ENCODE measurements around the gene LPP. TPM values are rescaled to one million over a fixed set of nuclear protein-coding genes. Genes with fewer than 3 reads are reported as not detected.

The LPP gene
- polyA plus RNA-seq, 3 donors, result 14.1 to 23.2 (median 15.3) TPM

GRCh38 chr3:188742755-188743550, 589.0 kb downstream of the LPP start:
- intact Hi-C loops (cut with micrococcal nuclease), result no loop called here
- Mint-ChIP-seq H3K9me3 (no peaks in the 10 kb centered on the region), H3K36me3 (peaks cover 2 to 3% of the 10 kb centered on the region in 2 donors)

DNA sequence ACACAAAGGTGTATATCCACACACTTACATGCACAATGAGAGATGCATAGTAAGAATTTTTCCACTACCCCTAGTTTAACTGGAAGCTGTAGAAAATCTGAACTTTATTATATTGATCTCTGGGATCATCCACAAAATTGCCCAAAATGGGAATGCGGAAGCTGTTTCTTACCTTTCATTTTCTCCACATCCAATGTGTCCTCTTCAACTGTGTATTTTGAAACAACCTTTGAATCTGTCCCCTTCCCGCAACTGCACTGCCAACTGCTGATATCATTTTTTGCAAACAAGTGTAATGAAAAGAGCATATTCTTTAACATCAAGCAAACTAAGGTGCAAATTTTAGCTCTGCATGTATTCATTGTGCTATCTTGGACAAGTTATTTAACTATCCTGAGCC, 590.2 kb downstream of the LPP start:
- Histone ChIP-seq H3K79me2 (ENCODE audit: insufficient read depth, low read length) (no peaks in the 10 kb centered on the region), H3K27me3 (ENCODE audit: control insufficient read depth in 2 of 2, insufficient read depth in 2 of 2, low read length in 2 of 2) (no peaks in the 10 kb centered on the region), H3K27ac (ENCODE audit: low read depth in 1 of 2, low read length in 2 of 2) (no peak overlapping the region), H3K36me3 (replicated peaks in 1 of 2; ENCODE audit: control insufficient read depth in 1 of 2, insufficient read depth in 2 of 2, low read length in 2 of 2) (no peaks in the 10 kb centered on the region), H3K4me2 (replicated peaks; ENCODE audit: extremely low read depth, low read length, poor library complexity, severe bottlenecking) (no peak overlapping the region), H3K9ac (ENCODE audit: insufficient read depth, low read length, poor library complexity, severe bottlenecking) (no peak overlapping the region), H3K4me1 (ENCODE audit: control insufficient read depth in 1 of 2, insufficient read depth in 2 of 2, low read length in 2 of 2) (no peaks in the 10 kb centered on the region), H3K4me3 (replicated peaks in 1 of 3; ENCODE audit: low read depth in 2 of 3, low read length in 3 of 3) (no peak overlapping the region), H2AFZ (ENCODE audit: insufficient read depth, low read depth, low read length, poor library complexity, severe bottlenecking) (no peak overlapping the region), H3K9me3 (replicated peaks in 1 of 2; ENCODE audit: control insufficient read depth in 1 of 2, insufficient read depth in 1 of 2, low read length in 2 of 2) (no peaks in the 10 kb centered on the region), H4K20me1 (ENCODE audit: insufficient read depth, low read length) (no peaks in the 10 kb centered on the region)
- H3K36me3 Mint-ChIP-seq, result peaks cover 2 to 3% of the 10 kb centered on the region in 2 donors
- no peaks in the 10 kb centered on the region for H3K9me3 Mint-ChIP-seq
- H3K4me3 Mint-ChIP-seq, result no peak overlapping the region
- H3K27ac Mint-ChIP-seq, result no peak overlapping the region
- WGBS (ENCODE audit: insufficient coverage), result no CpG with 5 or more reads among the region's 2 CpGs
- DNase-seq, result no peak
- peaks cover 12% of the 10 kb centered on the region for H3K4me1 Mint-ChIP-seq
- peaks cover 0 to 2% (median 0%) of the 10 kb centered on the region in 3 donors for H3K27me3 Mint-ChIP-seq (ENCODE audit: low read depth in 3 of 3)
- intact Hi-C loops (cut with micrococcal nuclease), result no loop called here
- TF ChIP-seq CTCF (IDR thresholded peaks at IDR 0.05), result no peak

More at GRCh38 chr3:188742755-188743550, 589.0 kb downstream of the LPP start:
- Histone ChIP-seq H3K27me3 (ENCODE audit: control insufficient read depth in 2 of 2, insufficient read depth in 2 of 2, low read length in 2 of 2) (no peaks in the 10 kb centered on the region), H3K4me2 (replicated peaks; ENCODE audit: extremely low read depth, low read length, poor library complexity, severe bottlenecking) (no peak overlapping the region), H3K4me3 (replicated peaks in 1 of 3; ENCODE audit: low read depth in 2 of 3, low read length in 3 of 3) (no peak overlapping the region), H3K9ac (ENCODE audit: insufficient read depth, low read length, poor library complexity, severe bottlenecking) (no peak overlapping the region), H2AFZ (ENCODE audit: insufficient read depth, low read depth, low read length, poor library complexity, severe bottlenecking) (no peak overlapping the region), H3K27ac (ENCODE audit: low read depth in 1 of 2, low read length in 2 of 2) (no peak overlapping the region), H4K20me1 (ENCODE audit: insufficient read depth, low read length) (no peaks in the 10 kb centered on the region), H3K79me2 (ENCODE audit: insufficient read depth, low read length) (no peaks in the 10 kb centered on the region), H3K36me3 (replicated peaks in 1 of 2; ENCODE audit: control insufficient read depth in 1 of 2, insufficient read depth in 2 of 2, low read length in 2 of 2) (no peaks in the 10 kb centered on the region), H3K9me3 (replicated peaks in 1 of 2; ENCODE audit: control insufficient read depth in 1 of 2, insufficient read depth in 1 of 2, low read length in 2 of 2) (no peaks in the 10 kb centered on the region), H3K4me1 (ENCODE audit: control insufficient read depth in 1 of 2, insufficient read depth in 2 of 2, low read length in 2 of 2) (no peaks in the 10 kb centered on the region)
- WGBS (ENCODE audit: insufficient coverage), result 100% methylated on average over 4 of the region's 4 CpGs
- Mint-ChIP-seq H3K4me1 (peaks cover 12% of the 10 kb centered on the region), H3K27ac (peak overlapping the region in 1 of 7 donors; percentile 31), H3K27me3 (ENCODE audit: low read depth in 3 of 3) (peaks cover 0 to 2% (median 0%) of the 10 kb centered on the region in 3 donors), H3K4me3 (no peak overlapping the region)
- no peak for DNase-seq
- no peak for TF ChIP-seq CTCF (IDR thresholded peaks at IDR 0.05)

All from CD14-positive monocyte (primary cell).